Amniotic stem cell (primary cell): ENCODE results near the gene SCAF1.
"Not testable (repeated sequence)": the region's sequence is repeated elsewhere in the genome, so short reads cannot be mapped to it uniquely, and the experiment has no call there.

Source experiments
- DNase-seq: peaks from one replicate; lab custom pipeline; 2025; lab: John Stamatoyannopoulos, UW

Gene SCAF1

DNA sequence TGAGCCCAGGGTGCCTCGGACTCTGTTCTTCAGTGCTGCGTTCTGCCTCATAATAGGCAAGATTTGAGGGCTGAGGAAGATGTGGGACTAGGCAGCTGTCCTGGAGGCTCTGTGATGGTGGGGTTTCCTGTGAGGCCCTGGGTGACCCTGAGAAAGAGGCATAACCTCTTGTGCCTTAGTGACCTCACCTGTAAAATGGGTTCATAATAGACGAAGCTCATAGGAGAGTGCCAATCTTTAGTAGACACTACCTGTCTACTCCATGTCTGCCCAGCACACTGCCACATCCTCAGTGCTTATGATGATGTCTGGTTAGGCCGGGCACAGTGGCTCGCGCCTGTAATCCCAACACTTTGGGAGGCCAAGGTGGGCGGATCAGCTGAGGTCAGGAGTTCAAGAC lies 25.5 kb upstream of the SCAF1 start:
- DNase-seq, result no peak

DNA sequence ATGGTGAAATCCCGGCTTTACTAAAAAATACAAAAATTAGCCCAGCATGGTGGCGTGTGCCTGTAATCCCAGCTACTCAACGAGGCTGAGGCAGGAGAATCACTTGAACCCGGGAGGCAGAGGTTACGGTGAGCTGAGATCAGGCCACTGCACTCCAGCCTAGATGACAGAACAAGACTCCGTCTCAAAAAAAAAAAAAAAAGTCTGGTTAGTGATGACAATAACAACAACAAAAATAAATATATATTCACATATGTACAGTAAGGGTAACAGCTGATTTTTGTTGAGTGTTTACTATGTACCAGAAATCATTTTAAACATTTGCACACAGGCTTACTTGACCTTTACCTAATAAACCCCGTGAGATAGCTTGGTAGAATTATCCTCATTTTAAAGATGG lies 25.1 kb upstream of the SCAF1 start:
- no peak for DNase-seq

DNA sequence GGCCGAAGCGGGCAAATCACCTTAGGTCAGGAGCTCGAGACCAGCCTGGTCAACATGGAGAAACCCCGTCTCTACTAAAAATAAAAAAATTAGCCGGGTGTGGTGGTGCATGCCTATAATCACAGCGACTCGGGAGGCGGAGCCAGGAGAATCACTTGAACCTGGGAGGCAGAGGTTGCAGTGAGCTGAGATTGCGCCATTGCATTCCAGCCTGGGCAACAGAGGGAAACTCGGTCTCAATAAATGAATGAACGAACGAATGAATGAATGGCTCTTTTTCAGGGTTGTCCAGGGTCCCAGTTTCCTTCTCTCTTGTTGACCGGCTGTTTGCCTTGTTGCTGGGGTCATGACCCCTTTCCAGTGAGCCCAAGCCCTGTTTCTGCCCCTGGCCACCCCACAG lies 24.1 kb upstream of the SCAF1 start:
- DNase-seq, result not testable (repeated sequence)

DNA sequence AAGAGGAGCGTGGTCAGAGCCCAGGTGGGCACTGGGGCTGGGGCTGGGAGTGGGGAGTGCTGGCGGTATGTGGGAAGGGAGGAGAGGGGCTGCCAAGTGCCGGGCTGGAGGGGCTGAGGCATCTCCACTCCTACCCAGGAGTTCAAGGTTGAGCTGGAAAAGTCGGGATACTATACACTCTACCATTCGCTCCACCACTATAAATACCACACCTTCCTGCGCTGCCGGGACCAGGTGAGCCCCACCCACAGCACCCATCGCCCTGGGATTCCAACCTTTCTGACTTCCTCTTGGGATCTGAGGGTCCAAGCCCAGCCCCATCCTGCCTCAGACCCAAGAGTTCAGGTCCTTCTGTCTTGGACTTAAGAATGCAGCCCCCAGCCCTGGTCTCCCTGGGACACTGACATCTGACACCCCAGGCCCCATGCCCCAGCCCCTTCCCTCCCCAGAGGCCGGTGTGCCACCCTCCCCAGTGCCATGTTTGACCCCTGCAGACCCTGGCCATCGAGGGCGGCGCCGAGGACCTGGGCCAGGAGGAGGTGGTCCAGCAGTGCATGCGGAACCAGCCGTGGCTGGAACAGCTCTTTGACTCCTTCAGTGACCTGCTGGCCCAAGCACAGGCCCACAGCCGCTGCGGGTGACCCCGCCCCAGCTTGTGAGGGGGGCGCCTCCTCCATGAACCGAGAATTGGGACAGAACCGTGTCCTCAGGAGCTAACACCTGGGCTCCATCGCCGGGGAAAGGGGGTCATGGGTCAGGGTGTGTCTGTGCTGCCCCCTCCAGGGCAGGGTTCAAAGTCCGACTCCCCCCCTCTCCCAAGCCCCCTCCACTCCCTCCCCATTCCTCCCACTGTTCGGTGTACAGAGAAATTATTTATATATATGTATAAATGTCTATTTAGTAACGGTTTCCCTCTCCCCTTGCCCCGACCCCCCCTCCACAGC lies 16.8 kb upstream of the SCAF1 start:
- DNase-seq, result no peak

DNA sequence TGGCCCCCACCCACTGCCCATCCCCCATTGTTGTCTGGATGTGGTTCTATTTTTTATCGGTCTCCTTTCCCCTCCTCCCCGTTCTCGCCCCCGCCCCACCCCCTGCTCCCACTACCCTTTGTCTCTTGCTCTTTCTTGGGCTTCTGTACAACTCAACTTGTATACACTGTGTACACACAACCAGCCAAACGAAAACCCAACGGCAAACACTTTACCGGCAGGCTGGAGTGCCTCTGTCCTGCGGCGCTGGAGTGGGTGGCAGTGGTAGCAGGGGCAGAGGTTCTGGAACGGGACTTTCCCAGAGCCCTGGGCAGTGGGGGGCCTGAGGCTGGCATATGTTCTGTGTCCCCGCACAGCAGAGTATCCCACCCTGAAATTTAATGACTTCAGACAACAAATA lies 15.8 kb upstream of the SCAF1 start:
- DNase-seq, result no peak

DNA sequence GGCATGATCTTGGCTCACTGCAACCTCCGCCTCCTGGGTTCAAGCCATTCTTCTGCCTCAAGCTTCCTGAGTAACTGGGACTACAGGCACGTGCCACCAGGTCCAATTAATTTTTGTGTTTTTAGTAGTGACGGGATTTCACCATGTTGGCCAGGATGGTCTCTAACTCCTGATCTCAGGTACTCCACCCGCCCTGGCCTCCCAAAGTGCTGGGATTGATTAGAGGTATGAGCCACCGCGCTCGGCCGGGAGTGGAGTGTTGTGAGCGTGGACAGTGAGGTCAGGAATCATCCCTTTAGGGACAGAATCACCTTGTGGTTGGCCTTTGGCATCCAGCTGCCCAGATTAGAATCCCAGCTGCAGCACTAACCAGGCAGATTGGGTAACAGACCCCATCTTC lies 12.3 kb upstream of the SCAF1 start:
- no peak for DNase-seq

DNA sequence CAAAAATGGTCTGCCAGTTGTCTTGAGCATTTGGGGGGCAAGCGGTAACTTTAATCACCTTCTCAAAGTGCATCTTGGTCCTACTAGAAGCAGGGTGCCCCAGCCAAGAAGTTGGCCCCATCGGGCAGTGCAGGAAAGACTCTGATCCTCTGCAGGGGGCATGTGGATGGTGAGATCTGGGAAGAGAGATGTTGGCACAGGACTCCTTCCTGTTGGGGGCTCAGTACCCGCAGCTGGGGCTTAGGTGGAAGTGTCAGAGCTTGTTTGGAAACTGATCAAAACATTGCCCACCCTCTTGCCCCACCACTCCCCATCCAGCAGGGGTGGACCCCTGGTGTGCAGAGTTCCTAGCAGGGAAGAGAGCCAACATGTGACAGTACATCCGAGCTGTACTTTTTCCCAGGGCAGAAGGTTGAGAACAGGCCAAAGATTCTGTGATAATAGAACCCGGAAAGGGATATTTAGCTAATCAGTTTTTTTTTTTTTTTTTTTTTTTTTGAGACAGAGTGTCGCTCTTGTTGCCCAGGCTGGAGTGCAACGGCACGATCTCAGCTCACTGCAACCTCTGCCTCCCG lies 10.9 kb upstream of the SCAF1 start:
- DNase-seq, result no peak

DNA sequence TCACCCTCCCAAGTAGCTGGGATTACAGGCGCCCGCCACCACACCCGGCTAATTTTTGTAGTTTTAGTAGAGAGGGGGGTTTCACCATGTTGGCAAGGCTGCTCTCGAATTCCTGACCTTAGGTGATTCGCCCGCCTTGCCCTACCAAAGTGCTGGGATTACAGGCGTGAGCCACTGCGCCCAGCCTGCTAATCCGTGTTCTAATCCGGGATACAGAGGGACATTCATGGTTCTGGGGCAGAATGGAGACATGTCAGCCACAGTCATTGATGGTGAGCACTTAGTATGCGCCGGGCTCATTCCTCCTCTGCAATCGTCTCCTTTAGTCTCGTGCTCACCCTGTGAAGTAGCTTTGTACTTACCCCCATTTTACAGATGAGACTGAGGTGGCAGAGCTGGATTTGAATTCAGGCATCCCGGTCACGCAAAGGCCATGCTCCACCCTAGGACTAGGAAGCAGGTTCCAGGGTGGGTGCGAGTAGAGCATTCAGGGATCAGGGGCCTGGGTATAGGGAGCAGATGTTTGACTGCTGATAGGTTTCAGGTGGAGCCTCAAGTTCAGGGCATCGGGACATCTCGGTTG lies 10.3 kb upstream of the SCAF1 start:
- no peak for DNase-seq

DNA sequence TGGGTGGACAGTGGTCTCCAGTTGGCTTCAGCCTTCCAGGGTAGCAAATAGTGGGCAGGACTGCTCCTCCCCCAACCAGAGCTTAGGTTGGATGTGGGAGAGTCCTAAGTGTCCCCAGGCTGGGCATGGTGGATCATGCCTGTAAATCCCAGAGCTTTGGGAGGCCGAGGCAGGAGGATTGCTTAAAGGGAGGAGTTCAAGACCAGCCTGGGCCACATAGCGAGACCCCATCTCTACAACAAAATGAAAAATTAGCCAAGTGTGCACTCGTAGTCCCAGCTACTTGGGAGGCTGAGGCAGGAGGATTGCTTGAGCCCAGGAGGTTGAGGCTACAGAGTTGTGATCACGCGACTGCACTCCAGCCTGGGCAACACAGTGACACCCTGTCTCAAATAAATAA lies 9.4 kb upstream of the SCAF1 start:
- DNase-seq, result no peak

DNA sequence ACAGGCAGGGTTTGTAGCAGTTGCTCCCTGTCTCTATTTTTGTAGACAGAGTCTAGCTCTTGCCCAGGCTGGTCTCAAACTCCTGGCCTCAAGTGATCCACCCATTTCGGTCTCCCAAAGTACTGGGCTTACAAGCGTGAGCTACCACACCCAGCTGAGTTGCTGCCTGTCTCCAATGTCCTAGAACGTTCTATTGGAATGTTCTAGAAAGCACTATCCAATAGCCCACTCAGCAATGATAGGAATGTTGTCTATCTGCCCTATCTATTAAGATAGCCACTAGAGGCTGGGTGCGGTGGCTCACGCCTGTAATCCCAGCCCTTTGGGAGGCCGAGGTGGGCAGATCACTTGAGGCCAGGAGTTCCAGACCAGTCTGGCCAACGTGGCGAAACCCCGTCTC lies 8.7 kb upstream of the SCAF1 start:
- DNase-seq, result not testable (repeated sequence)

DNA sequence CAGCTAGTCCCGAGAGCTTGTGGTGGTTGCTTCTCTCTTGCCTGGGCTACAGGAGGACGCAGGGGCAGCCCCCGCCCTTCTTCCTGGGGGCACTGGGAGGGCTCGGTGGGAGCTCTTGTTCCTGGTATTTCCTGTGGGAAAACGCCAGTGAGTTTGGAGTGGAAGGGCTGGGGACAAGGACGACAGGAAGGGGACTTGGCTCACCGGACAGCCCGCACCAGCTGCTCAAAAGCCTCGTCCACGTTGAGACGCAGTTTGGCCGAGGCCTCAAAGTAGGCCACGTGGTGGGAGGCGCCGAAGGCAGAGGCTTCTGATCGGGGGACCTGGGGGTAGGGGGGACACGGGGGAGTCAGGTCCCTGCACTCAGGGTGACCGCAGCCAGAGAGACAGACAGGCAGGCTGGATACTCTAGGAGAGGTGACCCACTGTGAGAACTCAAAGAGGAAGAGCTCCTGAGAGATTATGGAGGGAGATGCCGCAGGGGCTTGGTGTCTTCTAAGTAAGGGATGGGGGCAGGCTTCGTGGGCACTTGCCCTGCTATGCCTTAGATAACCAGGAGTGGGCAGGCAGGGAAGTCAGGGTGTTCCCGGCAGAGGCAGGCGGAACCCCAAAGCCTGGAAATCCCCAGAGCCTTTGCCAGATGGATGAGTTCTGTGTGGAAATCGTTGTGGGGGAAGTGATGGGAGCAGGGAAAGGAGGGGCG lies 6.3 kb upstream of the SCAF1 start:
- no peak for DNase-seq

DNA sequence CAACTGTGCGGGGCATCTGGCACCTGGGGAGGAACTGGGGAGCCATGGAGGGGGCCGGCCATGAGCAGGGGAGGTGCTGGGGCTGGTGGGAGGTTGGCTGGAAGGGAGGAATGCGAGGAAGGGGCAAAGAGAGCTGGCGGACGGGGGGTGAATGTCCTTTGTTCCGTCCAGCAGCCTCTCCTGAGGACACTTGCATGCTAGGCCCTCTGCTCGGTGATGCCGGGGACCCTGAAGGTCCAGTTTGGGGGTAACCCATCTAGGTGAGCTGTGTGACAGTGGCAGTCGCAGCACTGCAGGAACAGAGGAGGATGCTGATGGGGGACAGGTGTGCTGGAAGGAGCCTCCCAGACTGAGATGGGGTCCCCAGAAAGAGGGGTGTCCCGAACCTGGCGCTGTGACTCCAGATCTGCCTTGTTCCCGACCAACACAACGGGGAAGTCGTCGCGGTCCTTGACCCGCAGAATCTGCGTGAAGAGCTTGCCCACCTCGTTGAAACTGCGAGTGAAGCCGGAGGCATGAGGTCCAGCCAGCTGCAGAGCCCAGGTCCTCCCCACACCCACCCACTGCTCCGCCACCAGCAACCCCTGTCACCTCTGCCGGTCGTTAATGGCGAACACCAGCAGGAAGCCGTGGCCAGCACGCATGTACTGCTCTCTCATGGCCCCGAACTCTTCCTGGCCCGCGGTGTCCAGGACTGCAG lies 5.6 kb upstream of the SCAF1 start:
- DNase-seq, result no peak

DNA sequence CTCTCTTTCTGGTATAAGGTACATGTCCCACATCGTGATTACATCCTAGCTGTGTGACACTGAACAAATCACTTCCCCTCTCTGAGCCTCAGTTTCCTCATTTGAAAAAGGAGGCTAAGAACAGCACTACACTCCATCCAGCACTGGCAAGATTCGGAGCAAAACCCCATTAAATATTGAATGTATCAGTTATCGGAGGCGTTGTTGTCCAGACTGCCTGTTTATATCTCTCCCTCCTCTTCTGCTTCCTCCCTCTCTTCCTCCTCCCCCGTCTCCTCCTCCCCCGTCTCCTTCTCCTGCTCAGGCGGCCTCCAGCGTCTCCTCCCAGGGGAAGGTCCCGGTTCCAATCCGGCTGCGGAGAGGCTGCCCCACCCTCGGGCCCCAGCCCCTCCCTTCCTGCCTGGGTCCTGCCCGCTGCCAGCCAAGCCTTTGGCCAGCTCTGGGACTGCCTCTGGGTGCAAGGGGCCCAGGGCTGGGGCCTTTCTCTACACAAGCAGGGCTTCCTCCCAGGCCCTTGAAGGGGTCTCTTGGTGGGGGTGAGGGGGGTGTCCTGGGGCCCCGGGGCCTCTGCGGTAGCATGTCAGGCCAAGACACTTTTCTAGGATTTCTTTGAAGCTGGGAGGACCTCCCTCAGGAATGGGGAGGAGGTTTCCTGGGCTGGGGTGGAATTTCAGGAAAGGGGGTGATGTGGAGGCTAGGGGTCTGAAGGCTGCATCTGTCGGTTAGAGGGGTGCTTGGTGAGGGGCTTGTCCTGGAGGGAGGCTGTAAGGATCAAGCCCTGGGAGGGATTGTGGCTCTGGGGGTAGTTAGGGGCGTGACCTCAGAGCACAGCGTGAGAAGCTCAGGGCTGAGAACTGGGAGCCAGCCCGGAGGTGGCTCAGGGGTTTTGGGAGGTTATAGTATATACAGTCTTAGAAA lies 3.9 kb upstream of the SCAF1 start:
- DNase-seq, result peak; percentile 54

DNA sequence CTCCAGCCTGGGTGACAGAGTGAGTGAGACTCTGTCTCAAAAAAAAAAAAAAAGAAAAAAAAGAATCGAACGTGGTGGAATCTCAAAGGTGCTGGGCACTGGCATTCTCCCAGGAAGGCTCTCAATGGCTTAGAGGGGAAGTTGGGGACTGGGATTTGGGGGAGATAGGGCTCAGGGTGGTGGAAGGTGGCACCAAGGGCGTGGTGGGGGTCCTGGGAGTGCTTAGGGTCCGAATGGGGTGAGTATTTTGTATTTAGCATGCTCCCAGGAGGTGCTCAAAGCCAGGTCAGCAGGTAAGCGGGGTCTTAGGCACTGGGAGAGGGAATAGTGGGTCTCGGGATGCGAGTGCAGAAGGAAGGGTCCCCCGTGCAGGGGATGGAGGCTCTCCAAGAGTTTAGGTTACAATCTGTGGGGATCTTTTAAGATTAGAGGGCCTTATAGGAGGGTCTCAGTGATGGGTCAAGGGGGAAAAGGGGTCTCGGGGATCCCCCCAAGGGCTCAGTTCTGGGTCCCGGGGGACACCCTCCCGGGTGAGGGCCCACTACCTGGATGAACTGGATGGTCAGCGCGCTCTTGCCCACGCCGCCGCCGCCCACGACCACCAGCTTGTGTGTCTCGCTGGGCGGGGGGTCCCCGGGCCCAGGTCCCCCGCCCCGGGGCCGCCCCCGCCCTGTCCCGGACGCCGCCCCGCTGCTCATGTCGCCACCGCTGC lies 2.5 kb upstream of the SCAF1 start:
- no peak for DNase-seq

DNA sequence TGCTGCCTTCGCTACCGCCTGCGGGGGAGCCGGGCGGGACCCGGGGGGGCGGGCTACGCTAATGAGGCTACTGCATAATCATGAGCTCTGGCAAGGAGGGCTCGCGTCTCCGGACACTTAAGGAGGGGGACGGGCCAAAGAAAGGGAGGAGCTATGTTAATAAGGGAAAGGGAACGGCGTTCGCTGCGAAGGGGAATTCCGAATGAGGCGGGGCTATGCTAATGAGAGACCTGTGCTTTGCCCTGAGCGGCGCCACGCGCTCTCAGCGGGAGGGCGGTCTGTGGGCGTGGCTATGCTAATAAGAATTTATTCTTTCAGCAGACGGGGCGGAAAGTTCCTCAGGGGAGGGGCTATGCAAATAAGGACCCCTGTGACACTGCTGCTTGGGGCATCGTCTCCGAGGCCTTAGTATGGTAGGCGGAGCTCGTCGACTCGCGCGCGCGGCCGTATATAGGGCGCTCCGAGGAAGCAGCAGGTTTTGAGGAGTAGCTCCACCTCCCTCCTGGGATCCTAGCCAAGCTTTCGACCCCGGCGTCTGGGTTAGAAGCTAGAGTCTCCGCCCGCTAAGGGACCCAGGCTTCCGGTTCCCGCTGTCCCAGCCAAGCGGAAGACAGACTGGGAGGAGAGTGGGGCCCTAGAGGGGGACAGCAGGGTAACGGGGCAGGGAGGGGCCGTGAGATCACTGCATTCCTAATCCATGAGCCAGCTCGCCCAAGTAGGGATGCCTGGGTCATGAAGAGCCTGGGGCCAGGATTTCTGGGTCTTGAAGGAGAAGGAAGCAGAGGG lies 1.7 kb upstream of the SCAF1 start, which contains the start of gene RRAS:
TSS of gene RRAS (minus strand) at position 31 of the 786 bp plus-strand sequence. CDS start 45 bp downstream, outside the sequence.
- peak; percentile 100 for DNase-seq

DNA sequence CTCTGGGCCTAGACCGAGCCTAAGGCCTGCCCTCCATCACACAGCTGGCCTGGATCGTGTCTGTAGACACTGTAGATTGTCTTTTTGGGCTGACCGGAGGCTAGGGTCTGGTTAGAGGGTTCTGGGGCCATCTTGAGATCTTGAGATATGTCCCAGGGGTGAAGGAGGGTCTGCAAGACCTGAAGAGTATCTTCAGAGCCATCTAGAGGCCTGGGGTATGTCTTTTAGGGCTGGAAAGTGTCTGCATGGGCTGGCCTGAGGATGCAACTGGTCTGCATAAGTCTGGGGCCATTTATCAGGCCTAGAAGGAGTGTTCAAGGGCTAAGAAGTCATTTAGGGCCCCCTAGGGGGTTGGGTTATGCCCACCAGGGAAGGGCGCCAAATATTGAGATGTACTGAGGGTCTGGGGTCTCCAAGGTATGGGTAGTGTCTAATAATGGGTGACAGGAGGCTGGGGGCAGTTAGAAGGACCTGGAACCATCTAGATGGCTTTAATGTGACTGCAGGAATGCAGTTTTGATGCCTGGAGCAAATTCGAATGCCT lies 555 bp downstream of the SCAF1 start:
- DNase-seq, result no peak

DNA sequence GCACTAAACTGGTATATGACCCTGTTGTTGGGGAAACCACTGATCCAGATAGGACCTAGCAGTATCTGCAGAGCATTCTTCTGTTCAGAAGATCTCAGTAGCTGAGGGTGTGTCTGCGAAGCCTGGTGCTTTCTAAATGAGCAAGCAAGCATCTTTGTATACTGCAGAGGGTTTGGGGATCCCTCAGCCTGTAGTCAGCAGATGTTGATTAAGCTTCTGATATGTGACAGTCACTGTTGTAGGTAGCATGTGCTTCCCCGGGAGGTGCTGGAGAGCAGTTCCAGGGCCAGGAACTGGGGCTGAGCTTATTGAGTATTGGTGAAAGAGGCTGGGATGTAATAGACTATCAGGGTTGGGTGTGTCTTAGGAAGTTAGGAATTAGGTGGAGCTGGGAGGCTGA lies 1.5 kb downstream of the SCAF1 start:
- no peak for DNase-seq

DNA sequence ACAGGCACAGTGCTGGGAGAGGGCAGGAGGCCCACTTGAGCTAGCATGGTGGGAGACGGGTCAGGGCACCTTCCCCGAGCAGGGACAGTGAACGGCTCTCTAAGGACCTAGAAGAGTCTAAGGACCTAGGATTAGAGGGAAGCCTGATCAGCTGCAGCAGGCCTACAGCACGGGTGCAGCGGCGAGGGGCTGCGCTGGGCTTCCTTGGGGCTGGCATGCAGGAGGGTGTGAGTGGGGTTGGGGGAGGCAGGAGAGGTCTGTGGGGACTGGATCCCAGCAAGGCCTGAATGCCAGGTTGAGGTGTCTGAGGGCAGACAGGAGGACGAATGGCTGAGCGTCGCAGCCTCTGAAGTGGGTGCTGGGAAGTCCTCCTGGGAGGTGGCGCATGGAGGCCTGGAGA lies 3.6 kb downstream of the SCAF1 start:
- no peak for DNase-seq

DNA sequence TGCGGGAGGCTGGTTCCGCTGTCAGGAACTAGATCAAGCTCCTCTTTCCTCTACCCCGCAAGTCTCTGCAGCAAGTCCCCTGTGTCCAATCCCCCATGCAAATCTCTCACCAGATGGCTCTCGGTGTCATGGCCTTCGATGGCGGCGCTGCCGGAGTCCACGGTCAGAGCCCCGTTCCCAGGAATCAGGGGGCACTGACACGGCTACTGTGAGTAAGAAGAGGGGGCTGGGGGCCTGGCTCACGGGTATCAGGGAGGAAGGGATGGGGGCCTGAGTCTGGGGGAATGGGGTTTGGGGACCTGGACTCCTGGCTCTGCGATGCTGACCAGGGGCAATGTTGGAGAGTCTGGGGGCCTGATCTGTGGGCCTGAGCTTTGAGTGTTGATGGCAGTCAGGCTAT lies 4.0 kb downstream of the SCAF1 start:
- no peak for DNase-seq
